Right lobe of liver (tissue), 6 donors: ENCODE data around the gene PPIL1. TPM values are rescaled to one million over a fixed set of nuclear protein-coding genes. Genes with fewer than 3 reads are reported as not detected.

ENCODE experiments used
- ATAC-seq, 4 donors: fragments of 200-7000 bp; cut with Tn5 transposase; one replicate each; pipeline ENCODE4 v1.9.1; 2020; ENCODE audit warnings: mild to moderate bottlenecking in 4 of 4, moderate library complexity in 4 of 4
- DNase-seq, 3 donors: peaks; one replicate each; pipeline ENCODE4 v3.0.0-alpha.2; 2020
- H3K27ac ChIP-seq, 3 donors: fragments of 200-600 bp; one replicate each; pipeline ENCODE4 v1.8.0; 2022
- H3K27me3 ChIP-seq, 2 donors: fragments of 200-600 bp; one replicate each; pipeline ENCODE4 v1.8.0; 2022
- H3K36me3 ChIP-seq, 4 donors: fragments of 200-600 bp; sonication (generic) in 1 of 4; one replicate each; pipeline versions ENCODE4 v1.5.1 to v1.8.0; 2017 to 2022; ENCODE audit warnings: control low read depth in 1 of 4
- H3K4me1 ChIP-seq, 4 donors: fragments of 200-600 bp; sonication (generic) in 1 of 4; one replicate each; pipeline versions ENCODE4 v1.5.1 to v1.8.0; 2017 to 2022; ENCODE audit warnings: control low read depth in 1 of 4
- H3K4me3 ChIP-seq, 3 donors: fragments of 200-600 bp; one replicate each; pipeline ENCODE4 v1.8.0; 2022
- H3K9me3 ChIP-seq, 4 donors: fragments of 200-600 bp; sonication (generic) in 1 of 4; one replicate each; pipeline versions ENCODE4 v1.5.1 to v1.8.0; 2017 to 2022; ENCODE audit warnings: control low read depth in 1 of 4
- CTCF ChIP-seq, 4 donors: fragments of 200-600 bp in 3 of 4; fragments of 450-650 bp in 1 of 4; IDR thresholded peaks; one replicate each; pipeline versions ENCODE4 v1.5.1 to v1.8.0; 2016 to 2022; ENCODE audit warnings: antibody characterized with exemption in 4 of 4, mild to moderate bottlenecking in 2 of 4
- POLR2A ChIP-seq: fragments of 450-650 bp; IDR thresholded peaks from one replicate; pipeline ENCODE4 v1.6.1; 2017; ENCODE audit warnings: antibody characterized with exemption, mild to moderate bottlenecking
- WGBS: methylation state at CpG from one replicate; pipeline ENCODE4 v1.1.6; 2018; ENCODE audit warnings: low coverage, low lambda C conversion rate; ENCODE audit not compliant: insufficient coverage; ENCODE audit errors: missing lambda C conversion rate; 5-methylcytosine and 5-hydroxymethylcytosine counted together
- intact Hi-C, 2 donors: fragments of 100-400 bp; cut with DNase I; formaldehyde crosslinking; loops; one replicate each; pipeline versions ENCODE4 v1.11.2 to v1.14.1; 2022
- total RNA-seq, 6 experiments: library from RNA; depleted of rRNA in 2 of 6; stranded (reverse); fragments of >200 nt in 2 of 6; fragmentation: NEBNext Ultra II Directional in 3 of 6; extraction: Animal tissue kit (Norgen Biotek cat#: 25700) in 3 of 6; gene quantifications; one replicate each; pipeline versions ENCODE4 v1.1.0 to v1.2.4, GENCODE V29; 2016 to 2023
- donor health status: DM: no; HTN: yes; CAD: no.
- donor health status: DM: no; HTN: no; CAD: no.
- donor health status: DM: no; HTN: no; CAD: no.
- donor health status: DM: no; HTN: yes; CAD: no.
- donor health status: DM: no; HTN: yes; CAD: no.

PPIL1 gene
- total RNA-seq, 6 experiments from 2014 or later, result 11.2 to 29.2 (median 16.5) TPM

GRCh38 chr6:36857325-36857724 is 17.3 kb downstream of the PPIL1 start:
- TF ChIP-seq CTCF (IDR thresholded peaks at IDR 0.05), result no peak
- TF ChIP-seq POLR2A, result no peak
- WGBS, result 100% methylated on average over 4 of the region's 4 CpGs
- no peak for DNase-seq
- Histone ChIP-seq H3K9me3 (no peaks in the 10 kb centered on the region), H3K4me1 (peaks cover 0 to 6% (median 0%) of the 10 kb centered on the region in 4 donors), H3K36me3 (peaks cover 0 to 8% (median 4%) of the 10 kb centered on the region in 4 donors), H3K27me3 (no peaks in the 10 kb centered on the region), H3K4me3 (no peak overlapping the region), H3K27ac (no peak overlapping the region)
- no peak for ATAC-seq
- intact Hi-C loops, result no loop called here

GRCh38 chr6:36856277-36856676 is 18.3 kb downstream of the PPIL1 start:
- no peaks in the 10 kb centered on the region for H3K27me3 ChIP-seq
- WGBS, result 50% methylated on average over 8 of the region's 8 CpGs
- peak in 2 of 3 donors; percentile 42 to 60 for DNase-seq

GRCh38 chr6:36855750-36856149 is 18.9 kb downstream of the PPIL1 start:
- TF ChIP-seq POLR2A (no peak), CTCF (IDR thresholded peaks at IDR 0.05) (no peak)
- Histone ChIP-seq H3K4me1 (peaks cover 0 to 6% (median 0%) of the 10 kb centered on the region in 4 donors), H3K27ac (no peak overlapping the region), H3K9me3 (no peaks in the 10 kb centered on the region), H3K27me3 (no peaks in the 10 kb centered on the region), H3K4me3 (no peak overlapping the region), H3K36me3 (peaks cover 0 to 8% (median 4%) of the 10 kb centered on the region in 4 donors)
- ATAC-seq (no peak), DNase-seq (no peak)
- intact Hi-C loops, result no loop called here
- no CpG with 5 or more reads among the region's 10 CpGs for WGBS

More at GRCh38 chr6:36856277-36856676, 18.3 kb downstream of the PPIL1 start:
- Histone ChIP-seq H3K4me1 (peaks cover 0 to 6% (median 0%) of the 10 kb centered on the region in 4 donors), H3K4me3 (no peak overlapping the region), H3K36me3 (peaks cover 0 to 8% (median 4%) of the 10 kb centered on the region in 4 donors), H3K9me3 (no peaks in the 10 kb centered on the region), H3K27ac (no peak overlapping the region)
- peak in 2 of 4 donors; percentile 11 to 21 for ATAC-seq
- TF ChIP-seq POLR2A (no peak), CTCF (IDR thresholded peaks at IDR 0.05) (no peak)
- intact Hi-C loops, result no loop called here

- Histone ChIP-seq H3K36me3 (peaks cover 0 to 8% (median 4%) of the 10 kb centered on the region in 4 donors), H3K4me3 (no peak overlapping the region), H3K4me1 (peaks cover 0 to 6% (median 0%) of the 10 kb centered on the region in 4 donors), H3K27me3 (no peaks in the 10 kb centered on the region), H3K27ac (no peak overlapping the region), H3K9me3 (no peaks in the 10 kb centered on the region)
- ATAC-seq (peak; percentile 21 to 60 (median 54)), DNase-seq (no peak)
- 56% methylated on average over 3 of the region's 5 CpGs for WGBS
- intact Hi-C loops, result no loop called here
- TF ChIP-seq POLR2A (no peak), CTCF (IDR thresholded peaks at IDR 0.05) (no peak)
Measured at GRCh38 chr6:36853325-36853724, 21.3 kb downstream of the PPIL1 start.
